Measurements from ENCODE around the gene KCNMA1. TPM values are rescaled to one million over a fixed set of nuclear protein-coding genes. Genes with fewer than 3 reads are reported as not detected.

The KCNMA1 gene
- total and polyA plus RNA-seq, 10 of the 15 experiments (the other 5 are each of a cell fraction or from before 2014, with no cell fraction given), result 8.5 to 77.0 (median 21.3) TPM

- no peak for TF ChIP-seq PKNOX1 (IDR thresholded peaks at IDR 0.05)
- no peak for TF ChIP-seq BCL3 (IDR thresholded peaks at IDR 0.05; ENCODE audit: borderline replicate concordance, insufficient read depth, low read depth, low read length, poor library complexity, severe bottlenecking)
- no peak for TF ChIP-seq TCF12 (IDR thresholded peaks at IDR 0.05; ENCODE audit: low read depth, low read length)
- no peak for TF ChIP-seq ZNF207 (IDR thresholded peaks at IDR 0.05; ENCODE audit: borderline replicate concordance)
- no peak for TF ChIP-seq ZBTB11 (CRISPR knock-in tag; IDR thresholded peaks at IDR 0.05)
- TF ChIP-seq CREM (IDR thresholded peaks at IDR 0.05; ENCODE audit: low read depth), result no peak
These were observed 75.6 kb downstream of the KCNMA1 start (continued) for GRCh38 chr10:77561991-77562390.

GRCh38 chr10:77560471-77560870 lies 77.1 kb downstream of the KCNMA1 start:
- Histone ChIP-seq H3K4me2 (ENCODE audit: control insufficient read depth, insufficient read depth) (no peak overlapping the region), H3K27ac (ENCODE audit: control insufficient read depth, insufficient read depth) (no peak overlapping the region), H3K9me3 (replicated peaks; ENCODE audit: control insufficient read depth, insufficient read depth, low read length) (no peaks in the 10 kb centered on the region), H3K36me3 (ENCODE audit: control insufficient read depth in 2 of 2, insufficient read depth in 2 of 2, low read length in 1 of 2) (no peaks in the 10 kb centered on the region), H3K9ac (ENCODE audit: control insufficient read depth, insufficient read depth, low read length) (no peak overlapping the region), H2AFZ (ENCODE audit: control insufficient read depth, low read depth, low read length) (no peak overlapping the region), H3K4me3 (no peak overlapping the region), H3K4me1 (ENCODE audit: control insufficient read depth, insufficient read depth, low read length) (no peaks in the 10 kb centered on the region), H3K79me2 (ENCODE audit: control insufficient read depth, insufficient read depth, low read length) (no peaks in the 10 kb centered on the region), H3K27me3 (replicated peaks in 1 of 2; ENCODE audit: control insufficient read depth in 2 of 2, insufficient read depth in 2 of 2, low read length in 1 of 2) (no peaks in the 10 kb centered on the region), H4K20me1 (ENCODE audit: control insufficient read depth, insufficient read depth) (no peaks in the 10 kb centered on the region)
- ChIA-PET POLR2A (no interaction called here), SMC1A (ENCODE audit: uncharacterized antibody, unreplicated experiment) (interaction anchor here (0.8 to 3.4 kb wide), 12 partner anchors 10 to 81 kb away, joined by 3 to 12 read pairs (median 4); no protein-coding TSS in a partner anchor), CTCF (interaction anchor here (0.6 to 1.4 kb wide), 4 partner anchors 10 to 898 kb away, joined by 4 to 5 read pairs (median 4); no protein-coding TSS in a partner anchor), RAD21 (ENCODE audit: unreplicated experiment) (no interaction called here)
- ATAC-seq (no peak), DNase-seq (ENCODE audit: low read depth, low spot score) (no peak), FAIRE-seq (no peak)
- intact Hi-C loops (cut with micrococcal nuclease; ENCODE audit: unreplicated experiment) (no loop called here), in situ Hi-C loops (cut with MboI) (no loop called here)
- 0% methylated on average over 1 of the region's 1 CpG for WGBS (ENCODE audit: insufficient coverage, insufficient replicate concordance, low lambda C conversion rate, missing lambda C conversion rate)
- TF ChIP-seq RAD21 (IDR thresholded peaks at IDR 0.05; ENCODE audit: insufficient read depth, low read depth, low read length), result no peak
- TF ChIP-seq POLR2A (IDR thresholded peaks at IDR 0.05; ENCODE audit: low read depth, low read length), result no peak
- TF ChIP-seq IRF4 (IDR thresholded peaks at IDR 0.05; ENCODE audit: low read depth, low read length), result no peak
- TF ChIP-seq BCL3 (IDR thresholded peaks at IDR 0.05; ENCODE audit: borderline replicate concordance, insufficient read depth, low read depth, low read length, poor library complexity, severe bottlenecking), result no peak
- TF ChIP-seq HDAC2 (IDR thresholded peaks at IDR 0.05), result no peak
- TF ChIP-seq YBX1 (IDR thresholded peaks at IDR 0.05), result no peak
- TF ChIP-seq IRF3 (IDR thresholded peaks at IDR 0.05), result no peak
- TF ChIP-seq ATF3 (IDR thresholded peaks at IDR 0.05; ENCODE audit: borderline replicate concordance, extremely low read depth, low read depth, low read length), result no peak
- no TSS peak for BruUV-seq (replicated peaks)
